Naive thymus-derived CD4-positive, alpha-beta T cell (primary cell): Measurements from ENCODE around the gene ASPRV1. TPM values are rescaled to one million over a fixed set of nuclear protein-coding genes. Genes with fewer than 3 reads are reported as not detected.

ENCODE experiments used
- ATAC-seq: fragments of 150-1000 bp; cut with Tn5 transposase; 2 replicates; pipeline ENCODE4 v1.10.0; 2021; ENCODE audit warnings: mild to moderate bottlenecking, moderate library complexity
- CTCF ChIA-PET: fragments of 350-600 bp; sonication (Branson Sonifier 250); formaldehyde crosslinking; loops from one replicate; lab custom pipeline; 2021; ENCODE audit warnings: antibody characterized with exemption; lab: Charles Lee
- POLR2A ChIA-PET: fragments of 350-600 bp; sonication (Branson Sonifier 250); formaldehyde crosslinking; loops from one replicate; lab custom pipeline; 2021; ENCODE audit warnings: antibody characterized with exemption, inconsistent platforms; lab: Charles Lee
- DNase-seq, 9 donors: peaks; one replicate each; pipeline versions ENCODE4 v3.0.0 to v3.0.0-alpha.2; 2020 to 2022; ENCODE audit warnings: mixed read lengths in 1 of 9
- H3K27ac ChIP-seq: one replicate; pipeline ENCODE4 v1.7.0; 2013; ENCODE audit warnings: mild to moderate bottlenecking, low read depth, low read length, moderate library complexity
- H3K27me3 ChIP-seq, 2 donors: one replicate each; pipeline ENCODE4 v1.7.0; 2013; ENCODE audit warnings: low read length in 2 of 2, mild to moderate bottlenecking in 2 of 2, moderate library complexity in 2 of 2; ENCODE audit not compliant: control insufficient read depth in 2 of 2, insufficient read depth in 2 of 2
- H3K36me3 ChIP-seq, 3 experiments: 1 replicate in 2 of 3; 2 replicates in 1 of 3; pipeline ENCODE4 v1.7.0; 2013; ENCODE audit warnings: low read length in 3 of 3, mild to moderate bottlenecking in 3 of 3, moderate library complexity in 1 of 3; ENCODE audit not compliant: insufficient read depth in 3 of 3, control insufficient read depth in 2 of 3
- H3K4me1 ChIP-seq, 2 donors: one replicate each; pipeline ENCODE4 v1.7.0; 2013; ENCODE audit warnings: low read length in 2 of 2, mild to moderate bottlenecking in 2 of 2, moderate library complexity in 1 of 2; ENCODE audit not compliant: control insufficient read depth in 2 of 2, insufficient read depth in 2 of 2
- H3K4me3 ChIP-seq: 2 replicates; pipeline ENCODE4 v1.7.0; 2013; ENCODE audit warnings: mild to moderate bottlenecking, low read length
- H3K9me3 ChIP-seq, 3 experiments: 1 replicate in 2 of 3; 2 replicates in 1 of 3; pipeline ENCODE4 v1.7.0; 2013; ENCODE audit warnings: low read length in 3 of 3; ENCODE audit not compliant: control insufficient read depth in 2 of 3
- H3K27ac Mint-ChIP-seq, 9 donors: one replicate each; pipeline ENCODE4 v1.8.0; 2020 to 2022; ENCODE audit warnings: mixed read lengths in 9 of 9, mild to moderate bottlenecking in 8 of 9, moderate library complexity in 5 of 9, inconsistent platforms in 2 of 9
- H3K27me3 Mint-ChIP-seq, 5 donors: one replicate each; pipeline ENCODE4 v1.8.0; 2021 to 2022; ENCODE audit warnings: mixed read lengths in 5 of 5, mild to moderate bottlenecking in 1 of 5
- H3K36me3 Mint-ChIP-seq, 5 donors: one replicate each; pipeline ENCODE4 v1.8.0; 2020 to 2022; ENCODE audit warnings: mixed read lengths in 5 of 5, mild to moderate bottlenecking in 3 of 5, inconsistent platforms in 1 of 5
- H3K4me1 Mint-ChIP-seq, 7 donors: one replicate each; pipeline ENCODE4 v1.8.0; 2020 to 2022; ENCODE audit warnings: mixed read lengths in 7 of 7, mild to moderate bottlenecking in 3 of 7, inconsistent platforms in 1 of 7
- H3K4me3 Mint-ChIP-seq, 10 donors: one replicate each; pipeline ENCODE4 v1.8.0; 2020 to 2022; ENCODE audit warnings: mild to moderate bottlenecking in 10 of 10, mixed read lengths in 10 of 10, moderate library complexity in 6 of 10, inconsistent platforms in 2 of 10
- H3K9me3 Mint-ChIP-seq, 11 donors: one replicate each; pipeline ENCODE4 v1.8.0; 2020 to 2022; ENCODE audit warnings: mixed read lengths in 11 of 11, mild to moderate bottlenecking in 4 of 11, inconsistent platforms in 1 of 11, moderate library complexity in 1 of 11
- intact Hi-C, 2 donors: fragments of 100-400 bp; cut with micrococcal nuclease; formaldehyde crosslinking; loops; one replicate each; pipeline ENCODE4 v1.15.1; 2023
- polyA plus RNA-seq, 2 donors: library from polyadenylated mRNA; unstranded; fragments of 300-500 nt; fragmentation: Illumina TruSeq; gene quantifications; one replicate each; pipeline ENCODE4 v1.2.3, GENCODE V29; 2021
- total RNA-seq, 6 experiments: library from RNA in 5 of 6; stranded (reverse) in 5 of 6; gene quantifications; 1 replicate in 5 of 6; 2 replicates in 1 of 6; pipeline ENCODE4 v1.2.3 and lab custom pipeline; 2021 to 2026

ASPRV1 gene
- total and polyA plus RNA-seq, 7 experiments from 2014 or later, result 0.91 to 2.9 (median 1.9) TPM

- Mint-ChIP-seq H3K27ac (no peak overlapping the region), H3K27me3 (peaks cover 0 to 3% (median 0%) of the 10 kb centered on the region in 5 donors), H3K9me3 (no peaks in the 10 kb centered on the region), H3K4me3 (no peak overlapping the region), H3K4me1 (peaks cover 4 to 8% (median 5%) of the 10 kb centered on the region in 7 donors), H3K36me3 (peaks cover 0 to 4% (median 0%) of the 10 kb centered on the region in 5 donors)
- Histone ChIP-seq H3K27ac (no peak overlapping the region), H3K4me1 (no peaks in the 10 kb centered on the region), H3K36me3 (no peaks in the 10 kb centered on the region), H3K9me3 (no peaks in the 10 kb centered on the region), H3K27me3 (no peaks in the 10 kb centered on the region), H3K4me3 (no peak overlapping the region)
- POLR2A ChIA-PET, result no interaction called here
- intact Hi-C loops, result no loop called here
- ATAC-seq (no peak), DNase-seq (no peak)
- CTCF ChIA-PET, result no interaction called here
These were observed 4.5 kb upstream of the ASPRV1 start for GRCh38 chr2:69965756-69966445.

GRCh38 chr2:69964353-69964841, 3.0 kb upstream of the ASPRV1 start:
- H3K27ac Mint-ChIP-seq, result peak overlapping the region in 2 of 9 donors; percentile 55 to 79
- ChIA-PET POLR2A (no interaction called here), CTCF (no interaction called here)
- H3K4me3 Mint-ChIP-seq, result no peak overlapping the region
- peaks cover 0 to 4% (median 0%) of the 10 kb centered on the region in 5 donors for H3K36me3 Mint-ChIP-seq
- DNase-seq (no peak), ATAC-seq (no peak)
- H3K9me3 Mint-ChIP-seq, result no peaks in the 10 kb centered on the region
- Histone ChIP-seq H3K27me3 (no peaks in the 10 kb centered on the region), H3K4me1 (no peaks in the 10 kb centered on the region), H3K36me3 (no peaks in the 10 kb centered on the region), H3K4me3 (no peak overlapping the region), H3K27ac (no peak overlapping the region), H3K9me3 (no peaks in the 10 kb centered on the region)
- peaks cover 5 to 11% (median 6%) of the 10 kb centered on the region in 7 donors for H3K4me1 Mint-ChIP-seq
- intact Hi-C loops, result no loop called here
- H3K27me3 Mint-ChIP-seq, result peaks cover 0 to 7% (median 0%) of the 10 kb centered on the region in 5 donors

GRCh38 chr2:69962986-69963730, 1.7 kb upstream of the ASPRV1 start:
- POLR2A ChIA-PET, result no interaction called here
- Histone ChIP-seq H3K27ac (no peak overlapping the region), H3K27me3 (no peaks in the 10 kb centered on the region), H3K36me3 (no peaks in the 10 kb centered on the region), H3K4me3 (no peak overlapping the region), H3K4me1 (no peaks in the 10 kb centered on the region), H3K9me3 (no peaks in the 10 kb centered on the region)
- ATAC-seq (no peak), DNase-seq (no peak)
- Mint-ChIP-seq H3K36me3 (peaks cover 0 to 4% (median 0%) of the 10 kb centered on the region in 5 donors), H3K27ac (no peak overlapping the region), H3K4me1 (peaks cover 5 to 11% (median 6%) of the 10 kb centered on the region in 7 donors), H3K27me3 (peaks cover 0 to 8% (median 0%) of the 10 kb centered on the region in 5 donors), H3K9me3 (no peaks in the 10 kb centered on the region), H3K4me3 (no peak overlapping the region)
- CTCF ChIA-PET, result no interaction called here
- intact Hi-C loops, result no loop called here

- CTCF ChIA-PET, result no interaction called here
- Mint-ChIP-seq H3K27me3 (peaks cover 0 to 31% (median 0%) of the 10 kb centered on the region in 5 donors), H3K4me1 (peaks cover 5 to 18% (median 6%) of the 10 kb centered on the region in 7 donors), H3K27ac (no peak overlapping the region), H3K36me3 (peaks cover 0 to 3% (median 0%) of the 10 kb centered on the region in 5 donors), H3K9me3 (peaks cover 0 to 3% (median 0%) of the 10 kb centered on the region in 11 donors), H3K4me3 (no peak overlapping the region)
- H3K4me1 ChIP-seq, result no peaks in the 10 kb centered on the region
- H3K9me3 ChIP-seq, result no peaks in the 10 kb centered on the region
- no peaks in the 10 kb centered on the region for H3K27me3 ChIP-seq
- H3K36me3 ChIP-seq, result no peaks in the 10 kb centered on the region
- no peak for ATAC-seq
- POLR2A ChIA-PET, result no interaction called here
- intact Hi-C loops, result no loop called here
- DNase-seq, result no peak
- no peak overlapping the region for H3K4me3 ChIP-seq
- no peak overlapping the region for H3K27ac ChIP-seq
These were observed 610 bp downstream of the ASPRV1 start for GRCh38 chr2:69960821-69961220.

- intact Hi-C loops, result no loop called here
- Histone ChIP-seq H3K4me3 (no peak overlapping the region), H3K9me3 (no peaks in the 10 kb centered on the region), H3K27me3 (no peaks in the 10 kb centered on the region), H3K36me3 (no peaks in the 10 kb centered on the region), H3K27ac (no peak overlapping the region), H3K4me1 (no peaks in the 10 kb centered on the region)
- ChIA-PET POLR2A (interaction anchor here (0.6 kb wide), 1 partner anchor 127 kb away, joined by 4 read pairs; no protein-coding TSS in a partner anchor), CTCF (no interaction called here)
- peaks cover under 1 to 14% (median 1%) of the 10 kb centered on the region in 7 donors for H3K4me1 Mint-ChIP-seq
- ATAC-seq (no peak), DNase-seq (no peak)
- peaks cover 0 to 4% (median 0%) of the 10 kb centered on the region in 11 donors for H3K9me3 Mint-ChIP-seq
- no peak overlapping the region for H3K4me3 Mint-ChIP-seq
- H3K27me3 Mint-ChIP-seq, result peaks cover 0 to 37% (median 0%) of the 10 kb centered on the region in 5 donors
- peak overlapping the region in 1 of 9 donors; percentile 11 for H3K27ac Mint-ChIP-seq
- peaks cover 0 to 3% (median 0%) of the 10 kb centered on the region in 5 donors for H3K36me3 Mint-ChIP-seq
These were observed 2.0 kb downstream of the ASPRV1 start for GRCh38 chr2:69959425-69959824.

- ATAC-seq (no peak), DNase-seq (no peak)
- H3K27me3 ChIP-seq, result no peaks in the 10 kb centered on the region
- Mint-ChIP-seq H3K27ac (no peak overlapping the region), H3K27me3 (peaks cover 0 to 38% (median 0%) of the 10 kb centered on the region in 5 donors), H3K4me1 (peaks cover 0 to 10% (median 0%) of the 10 kb centered on the region in 7 donors), H3K9me3 (peaks cover 0 to 4% (median 0%) of the 10 kb centered on the region in 11 donors), H3K4me3 (no peak overlapping the region), H3K36me3 (peaks cover 0 to 3% (median 0%) of the 10 kb centered on the region in 5 donors)
- no peak overlapping the region for H3K4me3 ChIP-seq
- H3K36me3 ChIP-seq, result no peaks in the 10 kb centered on the region
- CTCF ChIA-PET, result no interaction called here
- no peaks in the 10 kb centered on the region for H3K9me3 ChIP-seq
- POLR2A ChIA-PET, result no interaction called here
- no peaks in the 10 kb centered on the region for H3K4me1 ChIP-seq
- H3K27ac ChIP-seq, result no peak overlapping the region
- intact Hi-C loops, result no loop called here
These were observed 3.0 kb downstream of the ASPRV1 start for GRCh38 chr2:69958480-69958879.
